BLaER1 treated with 17β-estradiol and CSF1 and Interleukin-3, amounts not matched to agents 10 nM and 100 nM (cell line): Measurements from ENCODE around the gene NLRC5.

Experiments
- H3K27ac ChIP-seq, 11 experiments: shearing (Covaris generic); formaldehyde crosslinking; 2 replicates each; pipeline ENCODE4 v1.8.1; 2022
- H3K27me3 ChIP-seq, 11 experiments: shearing (Covaris generic); formaldehyde crosslinking; 2 replicates each; pipeline ENCODE4 v1.8.1; 2022
- H3K36me3 ChIP-seq, 11 experiments: shearing (Covaris generic); formaldehyde crosslinking; 2 replicates each; pipeline ENCODE4 v1.8.1; 2022
- H3K4me1 ChIP-seq, 10 experiments: shearing (Covaris generic); formaldehyde crosslinking; 2 replicates each; pipeline ENCODE4 v1.8.1; 2022
- H3K4me2 ChIP-seq, 11 experiments: shearing (Covaris generic); formaldehyde crosslinking; 2 replicates each; pipeline ENCODE4 v1.8.1; 2022
- H3K4me3 ChIP-seq, 10 experiments: shearing (Covaris generic); formaldehyde crosslinking; 2 replicates each; pipeline ENCODE4 v1.8.1; 2022
- H3K9ac ChIP-seq, 11 experiments: shearing (Covaris generic); formaldehyde crosslinking; 2 replicates each; pipeline ENCODE4 v1.8.1; 2022
- H3K9me3 ChIP-seq, 11 experiments: shearing (Covaris generic); formaldehyde crosslinking; replicated peaks in 1 of 11; 2 replicates each; pipeline ENCODE4 v1.8.1; 2022
- H4K20me1 ChIP-seq, 11 experiments: shearing (Covaris generic); formaldehyde crosslinking; 2 replicates each; pipeline ENCODE4 v1.8.1; 2022
- Cebpa-rat ChIP-seq, 11 experiments: shearing (Covaris generic); IDR thresholded peaks; 2 replicates each; pipeline ENCODE4 v1.8.1; 2022

The NLRC5 gene

GRCh38 chr16:57030346-57030902, 41.1 kb downstream of the NLRC5 start:
- Histone ChIP-seq H3K27me3 (no peaks in the 10 kb centered on the region), H4K20me1 (no peaks in the 10 kb centered on the region), H3K36me3 (peaks cover 11 to 79% (median 34%) of the 10 kb centered on the region in 11 experiments; a peak in 21 of 22 replicates), H3K9ac (no peak overlapping the region), H3K4me3 (no peak overlapping the region), H3K9me3 (no peaks in the 10 kb centered on the region), H3K4me2 (peak overlapping the region in 9 of 11 experiments; percentile 39 to 84 (median 65); a peak in 6 of 22 replicates), H3K27ac (no peak overlapping the region), H3K4me1 (peaks cover 24 to 75% (median 51%) of the 10 kb centered on the region in 10 experiments)
- no peak for TF ChIP-seq Cebpa-rat (IDR thresholded peaks at IDR 0.05)

- H3K27ac ChIP-seq = peak overlapping the region in 6 of 11 experiments; percentile 0 to 45 (median 20); a peak in 4 of 22 replicates
- H3K4me3 ChIP-seq = no peak overlapping the region
- H3K4me2 ChIP-seq = peak overlapping the region; percentile 39 to 84 (median 64)
- H4K20me1 ChIP-seq = no peaks in the 10 kb centered on the region
- no peaks in the 10 kb centered on the region for H3K27me3 ChIP-seq
- peaks cover 11 to 79% (median 34%) of the 10 kb centered on the region in 11 experiments; a peak in 21 of 22 replicates for H3K36me3 ChIP-seq
- H3K9ac ChIP-seq = 0 out of 22 replicates have a peak overlapping the region, but pooled peaks of 2 of the 11 experiments have one; percentile 4 to 24
- H3K9me3 ChIP-seq = no peaks in the 10 kb centered on the region
- no peak for TF ChIP-seq Cebpa-rat (IDR thresholded peaks at IDR 0.05)
- H3K4me1 ChIP-seq = peaks cover 20 to 75% (median 55%) of the 10 kb centered on the region in 10 experiments
Measured at GRCh38 chr16:57031156-57031555, 41.8 kb downstream of the NLRC5 start.

GRCh38 chr16:57032346-57032745, 43.0 kb downstream of the NLRC5 start:
- Histone ChIP-seq H3K36me3 (peaks cover 11 to 69% (median 31%) of the 10 kb centered on the region in 11 experiments; a peak in 20 of 22 replicates), H3K9me3 (no peaks in the 10 kb centered on the region), H3K27me3 (no peaks in the 10 kb centered on the region), H3K4me2 (peak overlapping the region in 8 of 11 experiments; percentile 20 to 97 (median 64); a peak in 10 of 22 replicates), H4K20me1 (no peaks in the 10 kb centered on the region), H3K27ac (peak overlapping the region in 2 of 11 experiments; percentile 38 to 100; a peak in 3 of 22 replicates), H3K9ac (no peak overlapping the region), H3K4me3 (no peak overlapping the region), H3K4me1 (peaks cover 28 to 81% (median 65%) of the 10 kb centered on the region in 10 experiments)
- no peak for TF ChIP-seq Cebpa-rat (IDR thresholded peaks at IDR 0.05)

- Histone ChIP-seq H3K9me3 (no peaks in the 10 kb centered on the region), H3K4me3 (no peak overlapping the region), H3K4me1 (peaks cover 34 to 82% (median 70%) of the 10 kb centered on the region in 10 experiments), H4K20me1 (no peaks in the 10 kb centered on the region), H3K4me2 (peak overlapping the region in 7 of 11 experiments; percentile 20 to 97 (median 33); a peak in 10 of 22 replicates), H3K27me3 (no peaks in the 10 kb centered on the region), H3K36me3 (peaks cover 11 to 66% (median 29%) of the 10 kb centered on the region in 11 experiments; a peak in 20 of 22 replicates), H3K27ac (peak overlapping the region in 5 of 11 experiments; percentile 9 to 100 (median 35); a peak in 8 of 22 replicates), H3K9ac (no peak overlapping the region)
- no peak for TF ChIP-seq Cebpa-rat (IDR thresholded peaks at IDR 0.05)
Measured at GRCh38 chr16:57032931-57033330, 43.6 kb downstream of the NLRC5 start.

DNA sequence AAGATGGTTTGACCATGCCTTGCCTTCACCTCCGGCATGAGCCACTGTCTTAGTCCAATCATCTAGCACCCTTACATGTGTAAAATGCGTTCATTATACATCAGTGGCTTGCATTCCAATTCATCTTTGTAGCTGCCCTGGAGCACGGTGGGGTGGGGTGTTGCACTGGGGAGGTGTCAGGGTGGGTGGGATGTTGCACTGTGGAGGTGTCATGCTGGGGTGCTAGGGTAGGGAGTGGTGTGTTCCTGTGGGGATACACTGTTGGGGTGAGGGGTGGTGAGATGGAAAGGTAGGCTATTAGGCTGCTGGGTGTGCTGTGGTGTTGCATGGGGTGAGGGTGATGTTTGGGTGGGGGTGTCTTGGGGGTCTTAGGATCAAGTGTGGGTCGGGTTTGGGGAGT, 47.0 kb downstream of the NLRC5 start:
- Histone ChIP-seq H3K27ac (peak overlapping the region in 10 of 11 experiments; percentile 88 to 100 (median 99); a peak in 19 of 22 replicates), H3K9ac (peak overlapping the region in 9 of 11 experiments; percentile 83 to 99 (median 96); a peak in 16 of 22 replicates)

GRCh38 chr16:57036945-57037344, 47.6 kb downstream of the NLRC5 start:
- Histone ChIP-seq H3K4me1 (peaks cover 61 to 100% (median 83%) of the 10 kb centered on the region in 10 experiments), H3K9ac (peak overlapping the region in 10 of 11 experiments; percentile 77 to 99 (median 96); a peak in 20 of 22 replicates), H3K36me3 (peaks cover 11 to 61% (median 28%) of the 10 kb centered on the region in 11 experiments; a peak in 20 of 22 replicates), H3K27me3 (no peaks in the 10 kb centered on the region), H3K4me2 (peak overlapping the region; percentile 89 to 99 (median 96)), H3K27ac (peak overlapping the region; percentile 28 to 100 (median 99); a peak in 21 of 22 replicates), H3K4me3 (peak overlapping the region in 7 of 10 experiments; percentile 36 to 88 (median 47); a peak in 13 of 20 replicates), H4K20me1 (no peaks in the 10 kb centered on the region), H3K9me3 (no peaks in the 10 kb centered on the region)
- TF ChIP-seq Cebpa-rat (IDR thresholded peaks at IDR 0.05) = no peak

More for the DNA sequence above, 47.0 kb downstream of the NLRC5 start:
- Histone ChIP-seq H3K36me3 (peaks cover 11 to 60% (median 28%) of the 10 kb centered on the region in 11 experiments; a peak in 20 of 22 replicates), H3K9me3 (no peaks in the 10 kb centered on the region), H3K4me3 (0 out of 20 replicates have a peak overlapping the region, but pooled peaks of 1 of the 10 experiments have one; percentile 88), H3K4me1 (peaks cover 61 to 100% (median 87%) of the 10 kb centered on the region in 10 experiments), H4K20me1 (no peaks in the 10 kb centered on the region), H3K4me2 (peak overlapping the region; percentile 89 to 99 (median 96); a peak in 21 of 22 replicates), H3K27me3 (no peaks in the 10 kb centered on the region)
- TF ChIP-seq Cebpa-rat (IDR thresholded peaks at IDR 0.05) = no peak

DNA sequence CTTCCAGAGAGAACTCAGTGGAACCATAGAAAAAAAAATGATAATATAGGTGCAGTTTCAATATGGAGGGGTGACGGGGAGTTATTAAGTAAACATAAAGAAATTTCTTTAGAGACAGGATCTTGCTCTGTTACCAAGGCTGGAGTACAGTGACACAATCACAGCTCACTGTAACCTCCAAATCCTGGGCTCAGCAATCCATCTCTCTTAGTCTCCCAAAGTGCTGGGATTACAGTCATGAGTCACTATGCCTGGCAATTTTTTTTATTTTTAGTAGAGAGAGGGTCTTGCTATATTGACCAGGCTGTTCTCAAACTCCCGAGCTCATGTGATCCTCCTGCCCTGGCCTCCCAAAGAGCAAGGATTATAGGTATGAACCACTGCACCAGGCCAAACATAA, 48.8 kb downstream of the NLRC5 start:
- peak overlapping the region in 6 of 10 experiments; percentile 45 to 88 (median 78); a peak in 9 of 20 replicates for H3K4me3 ChIP-seq
- no peaks in the 10 kb centered on the region for H4K20me1 ChIP-seq
- H3K27ac ChIP-seq = peak overlapping the region; percentile 73 to 100 (median 99); a peak in 21 of 22 replicates
- H3K27me3 ChIP-seq = no peaks in the 10 kb centered on the region
- peak overlapping the region; percentile 89 to 99 (median 96); a peak in 21 of 22 replicates for H3K4me2 ChIP-seq
- TF ChIP-seq Cebpa-rat (IDR thresholded peaks at IDR 0.05) = peak in 1 of 11 experiments; percentile 58; a peak in 2 of 22 replicates
- H3K9me3 ChIP-seq = no peaks in the 10 kb centered on the region
- peaks cover 11 to 65% (median 30%) of the 10 kb centered on the region in 11 experiments; a peak in 21 of 22 replicates for H3K36me3 ChIP-seq
- peaks cover 73 to 100% (median 83%) of the 10 kb centered on the region in 10 experiments for H3K4me1 ChIP-seq
- peak overlapping the region in 10 of 11 experiments; percentile 77 to 99 (median 96); a peak in 21 of 22 replicates for H3K9ac ChIP-seq

DNA sequence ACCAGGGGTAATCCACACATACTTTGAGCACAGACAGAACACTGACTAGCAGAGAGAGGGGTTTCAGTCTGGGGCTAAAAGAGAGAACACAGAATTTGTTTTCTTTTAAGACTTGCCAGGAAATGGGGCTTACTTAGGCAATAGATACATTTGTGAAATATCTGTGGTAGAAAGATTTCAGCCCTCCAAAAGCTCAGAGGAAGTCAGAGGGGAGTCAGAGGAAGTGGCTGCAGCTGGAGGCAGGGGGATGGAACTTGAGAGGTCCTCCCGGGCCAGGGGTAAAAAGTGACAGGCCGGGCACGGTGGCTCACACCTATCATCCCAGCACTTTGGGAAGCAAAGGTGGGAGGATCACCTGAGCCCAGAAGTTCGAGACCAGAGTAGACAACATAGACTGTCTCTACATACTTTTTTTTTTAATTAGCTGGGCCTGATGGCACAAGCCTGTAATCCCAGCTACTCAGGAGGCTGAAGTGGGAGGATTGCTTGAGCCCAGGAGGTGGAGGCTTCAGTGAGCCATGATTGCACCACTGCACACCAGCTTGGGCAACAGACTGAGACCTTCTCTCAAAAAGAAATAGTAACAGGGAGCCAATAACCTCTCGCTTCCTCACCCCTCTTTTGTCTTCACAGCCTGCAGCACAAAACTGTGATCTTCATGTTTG, 49.9 kb downstream of the NLRC5 start:
- Histone ChIP-seq H3K4me2 (peak overlapping the region; percentile 89 to 99 (median 96)), H3K9ac (peak overlapping the region; percentile 75 to 99 (median 96)), H4K20me1 (no peaks in the 10 kb centered on the region), H3K36me3 (peaks cover 14 to 65% (median 31%) of the 10 kb centered on the region in 11 experiments; a peak in 20 of 22 replicates), H3K27me3 (no peaks in the 10 kb centered on the region), H3K4me1 (peaks cover 76 to 100% (median 85%) of the 10 kb centered on the region in 10 experiments), H3K27ac (peak overlapping the region; percentile 73 to 100 (median 99)), H3K9me3 (no peaks in the 10 kb centered on the region), H3K4me3 (peak overlapping the region; percentile 14 to 88 (median 74); a peak in 19 of 20 replicates)
- TF ChIP-seq Cebpa-rat (IDR thresholded peaks at IDR 0.05) = peak in 10 of 11 experiments; percentile 53 to 99 (median 98); a peak in 19 of 22 replicates
